ENCODE results near the gene WNT1. TPM values are rescaled to one million over a fixed set of nuclear protein-coding genes. Genes with fewer than 3 reads are reported as not detected.

Gene WNT1
- total and polyA plus RNA-seq, 10 of the 15 experiments (the other 5 are each of a cell fraction or from before 2014, with no cell fraction given): not detected

DNA sequence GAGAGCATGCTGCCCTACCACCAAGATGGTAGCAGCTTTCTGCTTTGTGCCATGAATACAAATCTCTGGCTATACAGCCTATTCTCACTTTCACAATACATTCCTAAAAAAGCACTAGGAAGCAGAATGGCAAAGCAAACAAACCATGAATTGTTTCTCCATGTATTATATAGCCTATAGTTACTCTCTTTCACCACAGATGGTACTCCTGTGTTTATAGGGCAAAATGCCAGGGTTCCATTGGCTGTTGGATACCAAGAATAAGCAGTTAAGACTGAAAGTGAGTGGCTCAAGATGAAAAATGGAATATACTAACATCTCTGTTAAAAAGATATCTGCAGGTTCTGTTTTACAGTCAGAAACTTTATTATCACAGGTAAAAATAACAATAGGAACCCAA lies 31.9 kb upstream of the WNT1 start:
- in situ Hi-C loops (cut with MboI): no loop called here
- FAIRE-seq (no peak), DNase-seq (ENCODE audit: low read depth, low spot score) (no peak), ATAC-seq (no peak)
- Histone ChIP-seq H3K9me3 (replicated peaks; ENCODE audit: control insufficient read depth, insufficient read depth, low read length) (no peaks in the 10 kb centered on the region), H3K79me2 (ENCODE audit: control insufficient read depth, insufficient read depth, low read length) (peaks cover 18% of the 10 kb centered on the region), H2AFZ (ENCODE audit: control insufficient read depth, low read depth, low read length) (no peak overlapping the region), H3K36me3 (ENCODE audit: control insufficient read depth in 2 of 2, insufficient read depth in 2 of 2, low read length in 1 of 2) (peaks cover 3 to 16% of the 10 kb centered on the region in 2 experiments; a peak in 3 of 4 replicates), H3K4me2 (ENCODE audit: control insufficient read depth, insufficient read depth) (no peak overlapping the region), H3K27ac (ENCODE audit: control insufficient read depth, insufficient read depth) (no peak overlapping the region), H3K9ac (ENCODE audit: control insufficient read depth, insufficient read depth, low read length) (no peak overlapping the region), H3K4me1 (ENCODE audit: control insufficient read depth, insufficient read depth, low read length) (no peaks in the 10 kb centered on the region; the same call in 1 of the 2 replicates), H4K20me1 (ENCODE audit: control insufficient read depth, insufficient read depth) (0 out of 2 replicates have a peak, but pooled peaks cover 3% of the 10 kb centered on the region), H3K4me3 (no peak overlapping the region), H3K27me3 (replicated peaks in 1 of 2; ENCODE audit: control insufficient read depth in 2 of 2, insufficient read depth in 2 of 2, low read length in 1 of 2) (no peaks in the 10 kb centered on the region)
- CTCF ChIA-PET: interaction anchor here (0.9 to 6.0 kb wide), 5 partner anchors 10 to 56 kb away, joined by 3 to 24 read pairs (median 7); no protein-coding TSS in a partner anchor
- intact Hi-C loops (cut with micrococcal nuclease; ENCODE audit: unreplicated experiment): no loop called here
- POLR2A ChIA-PET: interaction anchor here (1.0 kb wide), 1 partner anchor 11 kb away, joined by 3 read pairs; the partner anchor contains the start of gene ARF3
- RAD21 ChIA-PET (ENCODE audit: unreplicated experiment): no interaction called here
- SMC1A ChIA-PET (ENCODE audit: uncharacterized antibody, unreplicated experiment): no interaction called here
- TF ChIP-seq MEF2B (IDR thresholded peaks at IDR 0.05; ENCODE audit: partially characterized antibody, poor library complexity, severe bottlenecking): no peak
- TSS peak; percentile 41 for BruUV-seq (replicated peaks)

DNA sequence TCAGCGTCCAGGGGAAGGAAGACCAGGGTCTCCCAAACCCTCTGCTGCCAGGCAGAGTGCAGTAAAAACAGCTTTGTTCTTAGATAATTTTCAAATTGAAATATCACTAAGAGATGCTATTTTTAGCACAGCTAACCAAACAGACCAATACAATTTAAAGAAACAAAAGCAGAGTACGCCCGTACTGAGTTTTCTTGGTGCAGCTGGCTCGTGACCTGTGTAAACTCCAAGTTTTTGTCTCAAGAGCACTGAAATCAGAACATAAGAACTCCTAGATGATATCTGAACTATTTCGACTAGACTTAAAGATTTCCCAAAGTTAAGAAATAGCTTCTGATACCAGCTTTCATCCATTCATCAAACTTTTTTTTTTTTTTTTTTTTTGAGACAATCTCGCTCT lies 31.2 kb upstream of the WNT1 start:
- 0 out of 2 replicates have a peak, but pooled peaks cover 3% of the 10 kb centered on the region for H4K20me1 ChIP-seq (ENCODE audit: control insufficient read depth, insufficient read depth)
- no peak overlapping the region for H2AFZ ChIP-seq (ENCODE audit: control insufficient read depth, low read depth, low read length)
- H3K4me1 ChIP-seq (ENCODE audit: control insufficient read depth, insufficient read depth, low read length): no peaks in the 10 kb centered on the region; the same call in 1 of the 2 replicates
- POLR2A ChIA-PET: interaction anchor here (0.7 to 1.2 kb wide), 2 partner anchors 21 to 278 kb away, joined by 3 to 4 read pairs; partner anchors contain the start of gene FKBP11
- H3K27ac ChIP-seq (ENCODE audit: control insufficient read depth, insufficient read depth): no peak overlapping the region
- no peak for FAIRE-seq
- no TSS peak for BruUV-seq (replicated peaks)
- in situ Hi-C loops (cut with MboI): no loop called here
- CTCF ChIA-PET: interaction anchor here (1.7 to 6.0 kb wide), 3 partner anchors 11 to 41 kb away, joined by 7 to 24 read pairs (median 7); partner anchors contain the start of gene FKBP11
- SMC1A ChIA-PET (ENCODE audit: uncharacterized antibody, unreplicated experiment): interaction anchor here (0.9 kb wide), 1 partner anchor 17 kb away, joined by 3 read pairs; no protein-coding TSS in a partner anchor
- H3K9ac ChIP-seq (ENCODE audit: control insufficient read depth, insufficient read depth, low read length): no peak overlapping the region
- peaks cover 20% of the 10 kb centered on the region for H3K79me2 ChIP-seq (ENCODE audit: control insufficient read depth, insufficient read depth, low read length)
- WGBS (ENCODE audit: insufficient coverage, insufficient replicate concordance, low lambda C conversion rate, missing lambda C conversion rate): 84% methylated on average over 6 of the region's 6 CpGs
- no peak overlapping the region for H3K4me2 ChIP-seq (ENCODE audit: control insufficient read depth, insufficient read depth)
- peaks cover 0 to 9% of the 10 kb centered on the region in 2 experiments; a peak in 3 of 4 replicates for H3K36me3 ChIP-seq (ENCODE audit: control insufficient read depth in 2 of 2, insufficient read depth in 2 of 2, low read length in 1 of 2)
- ATAC-seq: no peak
- no peak overlapping the region for H3K4me3 ChIP-seq
- H3K9me3 ChIP-seq (replicated peaks; ENCODE audit: control insufficient read depth, insufficient read depth, low read length): no peaks in the 10 kb centered on the region
- no peaks in the 10 kb centered on the region for H3K27me3 ChIP-seq (replicated peaks in 1 of 2; ENCODE audit: control insufficient read depth in 2 of 2, insufficient read depth in 2 of 2, low read length in 1 of 2)
- intact Hi-C loops (cut with micrococcal nuclease; ENCODE audit: unreplicated experiment): no loop called here
- RAD21 ChIA-PET (ENCODE audit: unreplicated experiment): interaction anchor here (0.9 to 1.0 kb wide), 2 partner anchors 9 to 94 kb away, joined by 3 read pairs; no protein-coding TSS in a partner anchor
- TF ChIP-seq RUNX3 (IDR thresholded peaks at IDR 0.05; ENCODE audit: low read length) (no peak), TAF1 (IDR thresholded peaks at IDR 0.05; ENCODE audit: borderline replicate concordance, low read depth, low read length) (no peak), TCF3 (IDR thresholded peaks at IDR 0.05; ENCODE audit: borderline replicate concordance, insufficient read depth, low read depth, low read length) (no peak), KLF5 (IDR thresholded peaks at IDR 0.05; ENCODE audit: partially characterized antibody) (no peak), TCF7 (IDR thresholded peaks at IDR 0.05; ENCODE audit: borderline replicate concordance) (no peak), HCFC1 (IDR thresholded peaks at IDR 0.05; ENCODE audit: low read length) (no peak), NFYA (IDR thresholded peaks at IDR 0.05; ENCODE audit: borderline replicate concordance, low read depth, low read length) (no peak), PAX5 (IDR thresholded peaks at IDR 0.05; ENCODE audit: borderline replicate concordance, low read depth, low read length) (no peak)
- no peak for DNase-seq (ENCODE audit: low read depth, low spot score)

All from GM12878 (cell line).